Trophoblast cell (in vitro differentiated cells and primary cell): ENCODE measurements around the gene ENDOG.
"Not testable (repeated sequence)": the region's sequence is repeated elsewhere in the genome, so short reads cannot be mapped to it uniquely, and the experiment has no call there.

Experiments
- DNase-seq, 2 donors: peaks; one replicate each; pipeline ENCODE4 v3.0.0-alpha.2; 2016
- H2AFZ ChIP-seq: 2 replicates; pipeline ENCODE4 v1.6.1; 2013; ENCODE audit warnings: low read length, moderate library complexity, mild to moderate bottlenecking; ENCODE audit not compliant: insufficient read depth, poor library complexity
- H2AK5ac ChIP-seq: 2 replicates; pipeline ENCODE4 v1.6.1; 2013; ENCODE audit warnings: mild to moderate bottlenecking, low read length
- H2BK120ac ChIP-seq: 2 replicates; pipeline ENCODE4 v1.6.1; 2013; ENCODE audit warnings: low read length, mild to moderate bottlenecking, moderate library complexity; ENCODE audit not compliant: insufficient read depth, poor library complexity
- H2BK12ac ChIP-seq: 2 replicates; pipeline ENCODE4 v1.6.1; 2013; ENCODE audit warnings: mild to moderate bottlenecking, low read length, moderate library complexity
- H2BK5ac ChIP-seq: 2 replicates; pipeline ENCODE4 v1.6.1; 2013; ENCODE audit warnings: low read length, low read depth, moderate library complexity, mild to moderate bottlenecking; ENCODE audit not compliant: poor library complexity
- H3K14ac ChIP-seq: 2 replicates; pipeline ENCODE4 v1.6.1; 2013; ENCODE audit warnings: mild to moderate bottlenecking, low read length
- H3K18ac ChIP-seq: 2 replicates; pipeline ENCODE4 v1.6.1; 2013; ENCODE audit warnings: mild to moderate bottlenecking, low read length
- H3K23ac ChIP-seq: 2 replicates; pipeline ENCODE4 v1.6.1; 2013; ENCODE audit warnings: low read length
- H3K27ac ChIP-seq: 2 replicates; pipeline ENCODE4 v1.5.1; 2013; ENCODE audit warnings: low read depth, mild to moderate bottlenecking, inconsistent platforms, low read length, moderate library complexity
- H3K27me3 ChIP-seq: 2 replicates; pipeline ENCODE4 v1.6.1; 2013; ENCODE audit warnings: inconsistent platforms, mild to moderate bottlenecking, low read length, moderate library complexity; ENCODE audit not compliant: insufficient read depth
- H3K36me3 ChIP-seq, 2 experiments: 1 replicate in 1 of 2; 2 replicates in 1 of 2; pipeline ENCODE4 v1.6.1; 2013; ENCODE audit warnings: low read length in 2 of 2, mild to moderate bottlenecking in 2 of 2, moderate library complexity in 1 of 2; ENCODE audit not compliant: insufficient read depth in 2 of 2, control insufficient read depth in 1 of 2
- H3K4ac ChIP-seq: 2 replicates; pipeline ENCODE4 v1.6.1; 2013; ENCODE audit warnings: low read depth, mild to moderate bottlenecking, low read length, moderate library complexity
- H3K4me1 ChIP-seq, 2 experiments: 1 replicate in 1 of 2; 2 replicates in 1 of 2; pipeline ENCODE4 v1.6.1; 2013; ENCODE audit warnings: low read length in 2 of 2, mild to moderate bottlenecking in 2 of 2, moderate library complexity in 1 of 2; ENCODE audit not compliant: insufficient read depth in 2 of 2, control insufficient read depth in 1 of 2
- H3K4me2 ChIP-seq: 2 replicates; pipeline ENCODE4 v1.6.1; 2013; ENCODE audit warnings: inconsistent platforms, mild to moderate bottlenecking, low read length, moderate library complexity
- H3K4me3 ChIP-seq: 2 replicates; pipeline ENCODE4 v1.5.1; 2013; ENCODE audit warnings: mild to moderate bottlenecking, low read depth, low read length, inconsistent platforms
- H3K79me1 ChIP-seq: one replicate; pipeline ENCODE4 v1.6.1; 2013; ENCODE audit warnings: low read length
- H3K79me2 ChIP-seq: 2 replicates; pipeline ENCODE4 v1.6.1; 2013; ENCODE audit warnings: low read length, mild to moderate bottlenecking; ENCODE audit not compliant: control insufficient read depth, insufficient read depth, poor library complexity
- H3K9ac ChIP-seq: 2 replicates; pipeline ENCODE4 v1.6.1; 2013; ENCODE audit warnings: mild to moderate bottlenecking, low read length
- H3K9me3 ChIP-seq: 2 replicates; pipeline ENCODE4 v1.6.1; 2013; ENCODE audit warnings: low read depth, mild to moderate bottlenecking, control low read depth, inconsistent platforms, low read length; ENCODE audit not compliant: insufficient read depth
- H4K12ac ChIP-seq: 2 replicates; pipeline ENCODE4 v1.6.1; 2013; ENCODE audit warnings: low read depth, mild to moderate bottlenecking, low read length, moderate library complexity
- H4K8ac ChIP-seq: 2 replicates; pipeline ENCODE4 v1.6.1; 2013; ENCODE audit warnings: low read depth, mild to moderate bottlenecking, low read length, moderate library complexity
- H4K91ac ChIP-seq: one replicate; pipeline ENCODE4 v1.6.1; 2013; ENCODE audit warnings: low read depth, mild to moderate bottlenecking, low read length, moderate library complexity
- WGBS: extraction: QIAGEN DNeasy Blood & Tissue Kit; methylation state at CpG from one replicate; pipeline ENCODE4 v1.1.7; 2013; ENCODE audit warnings: missing lambda C conversion rate; ENCODE audit not compliant: insufficient read length, insufficient coverage; ENCODE audit errors: extremely low coverage; 5-methylcytosine and 5-hydroxymethylcytosine counted together

Gene ENDOG

GRCh38 chr9:128852646-128853045 is 34.3 kb downstream of the ENDOG start:
- H3K4me1 ChIP-seq, DNase-seq, H3K4me2 ChIP-seq, H2BK5ac ChIP-seq, H3K9ac ChIP-seq, H2AFZ ChIP-seq, H3K27ac ChIP-seq, H3K18ac ChIP-seq, H4K12ac ChIP-seq, H2BK120ac ChIP-seq, H3K36me3 ChIP-seq, H2AK5ac ChIP-seq, H3K4ac ChIP-seq, H3K9me3 ChIP-seq, H3K79me2 ChIP-seq, H3K79me1 ChIP-seq, H3K27me3 ChIP-seq, H3K23ac ChIP-seq, H3K4me3 ChIP-seq, H4K91ac ChIP-seq, H2BK12ac ChIP-seq, H3K14ac ChIP-seq, H4K8ac ChIP-seq: not testable (repeated sequence)
- no CpG with 5 or more reads among the region's 2 CpGs for WGBS

- not testable (repeated sequence) for H3K4ac ChIP-seq, H3K18ac ChIP-seq, H2BK120ac ChIP-seq, H2BK5ac ChIP-seq, H3K9me3 ChIP-seq, H3K36me3 ChIP-seq, H2AK5ac ChIP-seq, H3K27me3 ChIP-seq, H3K9ac ChIP-seq, H4K12ac ChIP-seq, H2BK12ac ChIP-seq, H4K91ac ChIP-seq, H3K79me2 ChIP-seq, H3K27ac ChIP-seq, H2AFZ ChIP-seq, H3K4me3 ChIP-seq, H3K14ac ChIP-seq, H3K23ac ChIP-seq, DNase-seq, H3K4me1 ChIP-seq, H3K4me2 ChIP-seq, H4K8ac ChIP-seq, H3K79me1 ChIP-seq
- WGBS = no CpG with 5 or more reads among the region's 6 CpGs
Observed at GRCh38 chr9:128854454-128854853, 36.2 kb downstream of the ENDOG start.

DNA sequence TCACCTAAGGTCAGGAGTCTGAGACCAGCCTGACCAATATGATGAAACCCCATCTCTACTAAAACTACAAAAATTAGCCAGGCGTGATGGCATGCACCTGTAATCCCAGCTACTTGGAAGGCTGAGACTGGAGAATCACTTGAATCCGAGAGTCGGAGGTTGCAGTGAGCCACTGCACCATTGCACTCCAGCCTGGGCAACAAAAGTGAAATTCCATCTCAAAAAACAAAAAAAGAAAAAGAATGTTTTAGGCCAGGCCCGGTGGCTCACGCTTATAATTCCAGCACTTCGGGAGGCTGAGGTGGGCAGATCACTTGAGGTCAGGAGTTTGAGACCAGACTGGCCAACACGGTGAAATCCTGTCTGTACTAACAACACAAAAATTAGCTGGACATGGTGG is 40.2 kb downstream of the ENDOG start:
- not testable (repeated sequence) for H3K79me1 ChIP-seq, H2BK120ac ChIP-seq, H4K91ac ChIP-seq, H4K12ac ChIP-seq, H2AK5ac ChIP-seq, H3K23ac ChIP-seq, H3K27ac ChIP-seq, H2AFZ ChIP-seq, H3K4me3 ChIP-seq, H3K9me3 ChIP-seq, H3K27me3 ChIP-seq, H3K4me2 ChIP-seq, H2BK5ac ChIP-seq, H4K8ac ChIP-seq, H3K79me2 ChIP-seq, H3K9ac ChIP-seq, H2BK12ac ChIP-seq, H3K18ac ChIP-seq, H3K36me3 ChIP-seq, H3K4ac ChIP-seq, H3K14ac ChIP-seq
- peak; percentile 32 to 71 for DNase-seq
- H3K4me1 ChIP-seq = peaks cover 13 to 18% of the 10 kb centered on the region in 2 experiments
- WGBS = no CpG with 5 or more reads among the region's 7 CpGs

DNA sequence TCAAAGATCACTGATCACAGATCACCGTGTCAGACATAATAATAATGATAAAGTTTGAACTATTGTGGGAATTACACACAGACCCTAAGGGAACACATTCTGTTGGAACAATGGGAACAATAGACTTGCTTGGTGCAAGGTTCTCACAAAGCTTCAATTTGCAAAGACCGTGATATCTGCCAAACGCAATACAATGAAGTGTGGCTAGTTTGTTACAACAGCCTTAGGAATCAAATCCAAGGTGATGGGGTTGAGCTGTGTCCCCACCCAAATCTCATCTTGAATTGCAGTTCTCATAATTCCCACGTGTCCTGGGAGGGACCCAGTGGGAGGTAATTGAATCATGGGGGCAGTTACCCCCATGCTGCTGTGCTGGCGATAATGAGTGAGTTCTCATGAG is 42.6 kb downstream of the ENDOG start:
- H3K27ac ChIP-seq = peak overlapping the region; percentile 68
- H3K9me3 ChIP-seq = no peaks in the 10 kb centered on the region
- H4K8ac ChIP-seq = no peak overlapping the region
- H3K36me3 ChIP-seq = no peaks in the 10 kb centered on the region
- H2BK12ac ChIP-seq = peak overlapping the region; percentile 45
- no peak overlapping the region for H3K14ac ChIP-seq
- H2BK5ac ChIP-seq = no peak overlapping the region
- H3K79me2 ChIP-seq = peaks cover 3% of the 10 kb centered on the region
- no peak overlapping the region for H4K12ac ChIP-seq
- no peak for DNase-seq
- H3K23ac ChIP-seq = no peak overlapping the region
- H4K91ac ChIP-seq = peak overlapping the region; percentile 14
- no peak overlapping the region for H3K4me3 ChIP-seq
- peaks cover 13 to 18% of the 10 kb centered on the region in 2 experiments for H3K4me1 ChIP-seq
- WGBS = no CpG with 5 or more reads among the region's 5 CpGs
- H3K27me3 ChIP-seq = no peaks in the 10 kb centered on the region
- H3K79me1 ChIP-seq = peaks cover 4% of the 10 kb centered on the region
- H3K9ac ChIP-seq = no peak overlapping the region
- no peak overlapping the region for H2AFZ ChIP-seq
- H3K18ac ChIP-seq = no peak overlapping the region
- no peak overlapping the region for H2AK5ac ChIP-seq
- no peak overlapping the region for H3K4me2 ChIP-seq
- no peak overlapping the region for H2BK120ac ChIP-seq
- no peak overlapping the region for H3K4ac ChIP-seq
